Measurements from ENCODE around the gene DNAI2. TPM values are rescaled to one million over a fixed set of nuclear protein-coding genes. Genes with fewer than 3 reads are reported as not detected.

The DNAI2 gene
- total RNA-seq, 1 donor from 2014 or later = not detected

DNA sequence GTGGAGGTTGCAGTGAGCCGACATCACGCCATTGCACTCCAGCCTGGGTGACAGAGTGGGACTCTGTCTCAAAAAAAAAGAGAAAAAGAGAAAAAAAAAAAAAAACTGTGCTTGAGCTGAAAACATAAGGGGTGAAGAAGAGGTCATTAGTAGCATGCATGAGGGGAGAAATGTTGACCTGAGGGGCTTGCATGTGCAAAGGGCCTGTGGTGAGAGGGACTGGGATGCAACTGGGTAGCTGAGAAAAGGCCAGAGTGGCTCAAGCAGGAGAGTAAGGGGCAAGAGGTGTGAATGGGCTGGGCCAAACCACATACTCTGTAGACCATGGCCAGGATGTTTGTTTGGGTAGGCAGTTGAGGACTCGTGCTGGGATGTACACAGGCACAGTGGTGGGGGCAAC is 55.3 kb downstream of the DNAI2 start:
- ATAC-seq (no peak), DNase-seq (no peak)
- Histone ChIP-seq H3K9me3 (no peaks in the 10 kb centered on the region), H3K27me3 (peaks cover 23% of the 10 kb centered on the region), H3K27ac (no peak overlapping the region), H3K4me3 (no peak overlapping the region), H3K4me1 (peaks cover 13% of the 10 kb centered on the region), H3K36me3 (no peaks in the 10 kb centered on the region)
- TF ChIP-seq, protein P1, sequence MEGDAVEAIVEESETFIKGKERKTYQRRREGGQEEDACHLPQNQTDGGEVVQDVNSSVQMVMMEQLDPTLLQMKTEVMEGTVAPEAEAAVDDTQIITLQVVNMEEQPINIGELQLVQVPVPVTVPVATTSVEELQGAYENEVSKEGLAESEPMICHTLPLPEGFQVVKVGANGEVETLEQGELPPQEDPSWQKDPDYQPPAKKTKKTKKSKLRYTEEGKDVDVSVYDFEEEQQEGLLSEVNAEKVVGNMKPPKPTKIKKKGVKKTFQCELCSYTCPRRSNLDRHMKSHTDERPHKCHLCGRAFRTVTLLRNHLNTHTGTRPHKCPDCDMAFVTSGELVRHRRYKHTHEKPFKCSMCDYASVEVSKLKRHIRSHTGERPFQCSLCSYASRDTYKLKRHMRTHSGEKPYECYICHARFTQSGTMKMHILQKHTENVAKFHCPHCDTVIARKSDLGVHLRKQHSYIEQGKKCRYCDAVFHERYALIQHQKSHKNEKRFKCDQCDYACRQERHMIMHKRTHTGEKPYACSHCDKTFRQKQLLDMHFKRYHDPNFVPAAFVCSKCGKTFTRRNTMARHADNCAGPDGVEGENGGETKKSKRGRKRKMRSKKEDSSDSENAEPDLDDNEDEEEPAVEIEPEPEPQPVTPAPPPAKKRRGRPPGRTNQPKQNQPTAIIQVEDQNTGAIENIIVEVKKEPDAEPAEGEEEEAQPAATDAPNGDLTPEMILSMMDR (IDR thresholded peaks at IDR 0.05) = no peak
- intact Hi-C loops (cut with DNase I) = no loop called here

DNA sequence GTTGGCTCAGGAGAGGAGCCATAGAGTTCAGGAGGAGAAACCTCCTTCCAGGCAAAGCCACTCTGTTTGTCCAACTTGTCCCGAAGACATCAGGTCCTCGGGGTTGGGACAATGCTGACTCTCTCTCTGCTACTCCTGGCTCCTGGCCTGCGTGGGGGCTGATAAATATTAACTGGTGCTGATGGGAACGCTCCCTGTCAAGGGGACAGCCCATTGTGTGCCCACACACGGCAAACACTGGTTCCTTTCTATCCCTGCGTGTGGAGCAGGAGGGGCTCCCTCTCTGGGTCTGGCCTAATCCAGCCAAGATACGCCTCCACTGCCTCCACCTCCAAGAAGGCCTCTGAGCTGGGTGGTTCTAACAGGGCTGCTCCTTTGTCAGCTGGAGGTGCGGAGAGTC is 56.4 kb downstream of the DNAI2 start:
- Histone ChIP-seq H3K36me3 (no peaks in the 10 kb centered on the region), H3K4me1 (peaks cover 9% of the 10 kb centered on the region), H3K4me3 (no peak overlapping the region), H3K27me3 (peaks cover 22% of the 10 kb centered on the region), H3K27ac (no peak overlapping the region), H3K9me3 (no peaks in the 10 kb centered on the region)
- TF ChIP-seq, protein P1 (IDR thresholded peaks at IDR 0.05) = no peak
- intact Hi-C loops (cut with DNase I) = no loop called here
- no peak for DNase-seq
- no peak for ATAC-seq

DNA sequence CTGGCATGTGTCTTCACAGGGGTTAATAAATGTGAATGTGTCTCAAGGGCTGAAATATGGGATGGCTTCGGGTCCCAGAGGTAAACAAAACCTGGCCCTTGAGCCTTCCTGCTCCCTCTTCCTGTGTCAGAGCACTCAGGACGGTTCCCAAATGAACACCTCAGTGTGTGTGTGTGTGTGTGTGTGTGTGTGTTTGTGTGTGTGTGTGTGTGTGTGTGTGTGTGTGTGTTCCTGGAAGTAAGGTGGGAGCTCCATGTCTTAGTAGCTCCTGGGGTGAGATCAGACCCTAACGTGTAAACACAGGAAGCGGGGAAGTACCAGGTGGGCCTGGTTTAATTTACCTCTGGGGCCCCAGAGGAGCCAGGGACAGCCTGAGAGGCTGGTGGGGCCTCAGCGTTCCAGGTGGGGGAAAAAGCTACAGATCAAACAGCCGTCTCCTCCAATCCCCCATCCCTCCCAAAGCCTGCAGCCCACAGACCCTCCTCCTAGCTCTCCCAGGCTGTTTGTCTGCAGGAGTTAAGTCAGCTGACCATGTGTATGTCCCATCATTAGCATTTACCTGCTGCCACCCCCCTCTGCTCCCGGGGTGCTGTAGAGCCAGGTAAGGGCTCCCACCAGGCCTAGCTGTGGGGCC is 58.1 kb downstream of the DNAI2 start:
- DNase-seq (no peak), ATAC-seq (no peak)
- TF ChIP-seq, protein P1 (IDR thresholded peaks at IDR 0.05) = no peak
- Histone ChIP-seq H3K27ac (no peak overlapping the region), H3K4me3 (no peak overlapping the region), H3K27me3 (peaks cover 9% of the 10 kb centered on the region), H3K36me3 (no peaks in the 10 kb centered on the region), H3K9me3 (no peaks in the 10 kb centered on the region), H3K4me1 (no peaks in the 10 kb centered on the region)
- intact Hi-C loops (cut with DNase I) = no loop called here

DNA sequence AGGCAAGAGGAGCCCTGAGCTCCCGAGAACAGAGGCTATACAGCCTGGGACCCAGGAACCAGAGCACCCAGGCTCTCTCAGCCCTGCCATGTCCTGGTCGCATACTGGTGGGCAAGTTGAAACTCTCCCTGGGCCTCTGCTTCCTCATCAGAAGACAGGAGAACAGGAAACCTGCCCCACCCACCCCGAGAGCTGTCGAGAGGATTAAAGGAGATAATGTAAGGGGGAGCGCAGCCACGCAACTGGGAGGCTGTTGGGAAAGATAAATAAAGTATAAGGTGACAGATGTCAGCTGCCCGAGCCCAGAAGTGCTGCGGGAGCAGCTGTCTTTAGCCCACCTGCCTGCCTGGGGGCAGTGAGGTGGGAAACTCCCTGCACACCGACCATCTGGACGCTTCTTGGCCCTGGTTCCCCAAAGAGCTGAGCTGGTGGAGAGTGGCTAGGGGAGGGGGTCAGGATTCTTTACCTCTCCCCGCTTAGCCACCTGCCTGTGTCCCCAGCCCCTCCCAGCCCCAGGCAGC is 58.8 kb downstream of the DNAI2 start:
- no peaks in the 10 kb centered on the region for H3K36me3 ChIP-seq
- no peaks in the 10 kb centered on the region for H3K9me3 ChIP-seq
- no peaks in the 10 kb centered on the region for H3K4me1 ChIP-seq
- DNase-seq = no peak
- H3K4me3 ChIP-seq = no peak overlapping the region
- TF ChIP-seq, protein P1 (IDR thresholded peaks at IDR 0.05) = no peak
- H3K27ac ChIP-seq = no peak overlapping the region
- no peak for ATAC-seq
- intact Hi-C loops (cut with DNase I) = no loop called here
- peaks cover 8% of the 10 kb centered on the region for H3K27me3 ChIP-seq

DNA sequence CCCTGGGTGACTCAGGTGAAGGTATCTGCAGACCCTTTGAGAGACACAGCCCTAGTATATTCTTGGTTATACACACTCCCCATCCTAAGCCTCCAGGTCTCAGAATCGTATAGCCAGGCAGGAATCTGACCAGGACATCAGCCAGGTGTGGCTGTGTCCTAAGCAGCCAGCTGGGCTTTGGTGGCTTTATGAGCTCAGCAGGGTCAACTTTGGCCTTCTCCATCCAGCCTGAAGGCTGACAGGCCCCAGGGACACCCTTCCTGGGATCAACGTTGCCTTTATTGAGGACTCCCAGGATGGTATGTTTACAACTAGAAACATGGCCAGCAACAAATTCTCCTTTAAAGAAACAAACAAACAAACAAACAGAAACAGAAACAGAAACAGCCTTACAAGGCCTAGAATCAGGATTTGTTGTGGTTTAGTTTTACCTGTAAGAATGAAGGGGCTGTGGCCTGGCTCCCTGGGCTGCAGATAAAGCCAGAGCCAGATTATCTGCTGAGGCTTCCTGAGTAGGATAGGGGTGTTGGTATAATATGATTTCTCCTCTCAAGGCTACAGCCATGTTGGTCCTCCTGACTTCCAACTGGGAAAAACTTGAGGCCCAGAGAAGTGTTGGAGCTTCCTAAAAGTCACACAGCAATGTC is 60.5 kb downstream of the DNAI2 start:
- no peaks in the 10 kb centered on the region for H3K4me1 ChIP-seq
- peaks cover 8% of the 10 kb centered on the region for H3K27me3 ChIP-seq
- TF ChIP-seq, protein P1 (IDR thresholded peaks at IDR 0.05) = no peak
- no peak overlapping the region for H3K27ac ChIP-seq
- ATAC-seq (no peak), DNase-seq (no peak)
- no peaks in the 10 kb centered on the region for H3K9me3 ChIP-seq
- no peaks in the 10 kb centered on the region for H3K36me3 ChIP-seq
- intact Hi-C loops (cut with DNase I) = no loop called here
- no peak overlapping the region for H3K4me3 ChIP-seq
